Activated CD4-positive, alpha-beta T cell treated with anti-CD3 and anti-CD28 coated beads, Interleukin-10, Interleukin-2, amounts not matched to agents 100 ng/mL and 50 ng/mL, durations not matched to agents 16 hours and 8 hours (primary cell): Measurements from ENCODE around the gene TMEM100.

ENCODE experiments used
- DNase-seq: peaks from one replicate; pipeline ENCODE4 v3.0.0-alpha.2; 2020

The TMEM100 gene

GRCh38 chr17:55710829-55711496 is 11.7 kb downstream of the TMEM100 start:
- no peak for DNase-seq

GRCh38 chr17:55710410-55710809 is 12.3 kb downstream of the TMEM100 start:
- no peak for DNase-seq

- no peak for DNase-seq
These were observed 12.7 kb downstream of the TMEM100 start for GRCh38 chr17:55709984-55710383.

- no peak for DNase-seq
These were observed 13.2 kb downstream of the TMEM100 start for GRCh38 chr17:55709440-55709839.

GRCh38 chr17:55708175-55708974 is 14.3 kb downstream of the TMEM100 start:
- no peak for DNase-seq

GRCh38 chr17:55706808-55707773 is 15.6 kb downstream of the TMEM100 start:
- no peak for DNase-seq

- DNase-seq: no peak
These were observed 16.8 kb downstream of the TMEM100 start for GRCh38 chr17:55705847-55706246.

GRCh38 chr17:55704401-55704800 is 18.3 kb downstream of the TMEM100 start:
- DNase-seq: no peak

GRCh38 chr17:55702150-55702549 is 20.5 kb downstream of the TMEM100 start:
- no peak for DNase-seq

- no peak for DNase-seq
These were observed 23.3 kb downstream of the TMEM100 start for GRCh38 chr17:55699181-55699860.

GRCh38 chr17:55694286-55694910 is 28.3 kb downstream of the TMEM100 start:
- no peak for DNase-seq

GRCh38 chr17:55693254-55694216 is 29.1 kb downstream of the TMEM100 start:
- DNase-seq: no peak

- no peak for DNase-seq
These were observed 30.4 kb downstream of the TMEM100 start for GRCh38 chr17:55692276-55692675.

- DNase-seq: no peak
These were observed 31.0 kb downstream of the TMEM100 start for GRCh38 chr17:55691666-55692065.

- DNase-seq: no peak
These were observed 32.6 kb downstream of the TMEM100 start for GRCh38 chr17:55690105-55690508.

- no peak for DNase-seq
These were observed 33.0 kb downstream of the TMEM100 start for GRCh38 chr17:55689672-55690071.

GRCh38 chr17:55688057-55688456 is 34.6 kb downstream of the TMEM100 start:
- DNase-seq: no peak

- DNase-seq: no peak
These were observed 35.6 kb downstream of the TMEM100 start for GRCh38 chr17:55687037-55687436.

GRCh38 chr17:55683550-55684315 is 38.9 kb downstream of the TMEM100 start:
- DNase-seq: no peak

- no peak for DNase-seq
These were observed 41.3 kb downstream of the TMEM100 start for GRCh38 chr17:55681342-55681700.
